SK-N-SH treated with all-trans-retinoic acid at 6 μM for 48 hours (cell line): ENCODE measurements around the gene ZBTB7C.

Source experiments
- CREB5 ChIP-seq: fragments of 250-450 bp; sonication (Bioruptor Pico); IDR thresholded peaks from 2 replicates; pipeline ENCODE4 v1.5.1; 2020; ENCODE audit warnings: low read depth, mild to moderate bottlenecking, moderate library complexity
- ZFP30 ChIP-seq: fragments of 450-650 bp; formaldehyde crosslinking; IDR thresholded peaks from 2 replicates; pipeline ENCODE4 v1.5.0; 2022; ENCODE audit warnings: mild to moderate bottlenecking, moderate library complexity
- ZNF70 ChIP-seq: fragments of 450-650 bp; formaldehyde crosslinking; IDR thresholded peaks from 2 replicates; pipeline ENCODE4 v1.5.0; 2020; ENCODE audit warnings: mild to moderate bottlenecking, moderate library complexity
- TF ChIP-seq, protein P1 (sequence below): fragments of 250-450 bp; sonication (Bioruptor Pico); IDR thresholded peaks from 2 replicates; pipeline ENCODE4 v1.8.0; 2020; ENCODE audit warnings: mild to moderate bottlenecking, moderate library complexity, borderline replicate concordance

DNA sequence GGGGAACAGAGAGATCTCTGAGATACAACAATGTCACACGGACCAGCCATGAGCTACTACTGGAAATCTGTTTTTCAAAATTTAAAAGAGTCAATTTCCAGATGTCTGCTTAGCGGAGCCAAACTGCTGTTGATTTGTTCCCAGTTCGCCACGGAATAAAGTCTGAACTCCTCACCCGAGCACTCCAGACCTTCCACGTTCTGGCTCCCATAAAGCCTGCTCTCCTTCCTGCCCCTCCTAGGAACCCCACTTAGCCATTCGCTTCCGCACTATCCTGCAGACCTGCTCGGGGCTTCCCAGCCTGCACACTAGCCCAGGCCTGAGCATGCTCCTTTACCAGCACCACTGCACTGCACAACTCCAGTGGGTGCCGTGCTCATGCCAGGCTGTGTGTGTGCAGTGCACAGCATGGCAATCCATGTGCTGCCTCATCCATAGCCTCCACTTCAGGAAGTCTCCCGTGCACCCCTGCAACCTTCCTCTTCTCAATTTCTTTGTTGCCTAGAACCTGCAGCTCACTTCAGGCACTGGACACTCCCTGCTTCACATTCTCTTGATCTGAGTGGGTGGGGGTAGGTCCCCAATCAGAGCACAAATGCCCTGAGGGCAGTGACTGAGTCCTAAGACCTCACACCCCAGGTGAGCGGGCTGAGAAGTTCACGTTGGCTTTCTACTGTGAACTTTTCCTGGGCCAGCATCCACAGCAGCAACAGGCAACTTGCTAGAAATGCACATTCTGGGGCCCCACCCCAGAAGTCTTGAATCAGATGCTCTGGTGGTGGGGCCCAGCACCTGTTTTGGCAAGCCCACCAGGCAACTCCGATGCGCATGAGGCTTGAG, 53.7 kb downstream of the ZBTB7C start:
- TF ChIP-seq ZFP30: no peak
- TF ChIP-seq, protein P1, sequence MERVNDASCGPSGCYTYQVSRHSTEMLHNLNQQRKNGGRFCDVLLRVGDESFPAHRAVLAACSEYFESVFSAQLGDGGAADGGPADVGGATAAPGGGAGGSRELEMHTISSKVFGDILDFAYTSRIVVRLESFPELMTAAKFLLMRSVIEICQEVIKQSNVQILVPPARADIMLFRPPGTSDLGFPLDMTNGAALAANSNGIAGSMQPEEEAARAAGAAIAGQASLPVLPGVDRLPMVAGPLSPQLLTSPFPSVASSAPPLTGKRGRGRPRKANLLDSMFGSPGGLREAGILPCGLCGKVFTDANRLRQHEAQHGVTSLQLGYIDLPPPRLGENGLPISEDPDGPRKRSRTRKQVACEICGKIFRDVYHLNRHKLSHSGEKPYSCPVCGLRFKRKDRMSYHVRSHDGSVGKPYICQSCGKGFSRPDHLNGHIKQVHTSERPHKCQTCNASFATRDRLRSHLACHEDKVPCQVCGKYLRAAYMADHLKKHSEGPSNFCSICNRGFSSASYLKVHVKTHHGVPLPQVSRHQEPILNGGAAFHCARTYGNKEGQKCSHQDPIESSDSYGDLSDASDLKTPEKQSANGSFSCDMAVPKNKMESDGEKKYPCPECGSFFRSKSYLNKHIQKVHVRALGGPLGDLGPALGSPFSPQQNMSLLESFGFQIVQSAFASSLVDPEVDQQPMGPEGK (CRISPR knock-in tag): no peak
- TF ChIP-seq CREB5: no peak
- no peak for TF ChIP-seq ZNF70 (CRISPR knock-in tag)
